WI38 (cell line): ENCODE data around the gene NEIL3.

Experiments
- H3K4me3 ChIP-seq: 2 replicates; pipeline ENCODE4 v1.5.1; 2011; ENCODE audit warnings: low read depth, mild to moderate bottlenecking, control low read depth, low read length
- CTCF ChIP-seq: IDR thresholded peaks from 2 replicates; pipeline ENCODE4 v1.5.1; 2012; ENCODE audit warnings: low read depth, mild to moderate bottlenecking, control low read depth, low read length

The NEIL3 gene

GRCh38 chr4:177400030-177400429 is 90.4 kb downstream of the NEIL3 start:
- TF ChIP-seq CTCF = no peak
- no peak overlapping the region for H3K4me3 ChIP-seq

DNA sequence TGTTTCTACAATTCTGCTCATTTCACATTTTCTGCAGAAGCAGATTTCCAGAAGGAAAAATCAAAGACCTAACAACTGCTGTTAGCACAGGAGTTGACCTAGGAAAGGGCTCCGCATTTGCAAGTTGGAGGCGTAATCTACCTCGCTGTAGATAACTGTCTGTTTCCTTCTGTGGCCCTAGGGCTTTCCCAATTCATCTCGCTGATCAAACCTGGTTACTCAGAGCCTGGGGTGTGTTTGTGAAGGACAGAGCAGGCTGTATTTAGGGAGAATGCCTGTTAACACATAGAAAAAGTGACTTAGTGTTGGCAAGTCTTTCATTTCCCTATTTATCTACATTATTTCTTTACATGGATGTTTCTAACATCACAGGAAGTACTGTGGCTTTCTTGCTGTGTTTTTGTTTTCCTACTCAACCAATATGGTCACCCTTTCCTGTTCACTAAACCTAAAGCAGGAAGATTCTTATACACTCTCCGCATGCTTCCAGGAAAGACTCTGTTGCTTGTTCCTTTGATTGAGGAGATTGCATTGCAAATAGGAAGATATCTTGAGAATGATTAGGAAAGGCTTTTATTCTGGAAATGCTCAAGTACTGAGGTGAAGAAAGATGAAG is 92.1 kb downstream of the NEIL3 start:
- TF ChIP-seq CTCF = no peak
- no peak overlapping the region for H3K4me3 ChIP-seq

GRCh38 chr4:177403746-177404145 is 94.1 kb downstream of the NEIL3 start:
- H3K4me3 ChIP-seq = no peak overlapping the region
- no peak for TF ChIP-seq CTCF

GRCh38 chr4:177404342-177404741 is 94.7 kb downstream of the NEIL3 start:
- TF ChIP-seq CTCF = no peak
- H3K4me3 ChIP-seq = no peak overlapping the region

- H3K4me3 ChIP-seq = no peak overlapping the region
- TF ChIP-seq CTCF = no peak
These were observed 95.3 kb downstream of the NEIL3 start for GRCh38 chr4:177404986-177405385.

DNA sequence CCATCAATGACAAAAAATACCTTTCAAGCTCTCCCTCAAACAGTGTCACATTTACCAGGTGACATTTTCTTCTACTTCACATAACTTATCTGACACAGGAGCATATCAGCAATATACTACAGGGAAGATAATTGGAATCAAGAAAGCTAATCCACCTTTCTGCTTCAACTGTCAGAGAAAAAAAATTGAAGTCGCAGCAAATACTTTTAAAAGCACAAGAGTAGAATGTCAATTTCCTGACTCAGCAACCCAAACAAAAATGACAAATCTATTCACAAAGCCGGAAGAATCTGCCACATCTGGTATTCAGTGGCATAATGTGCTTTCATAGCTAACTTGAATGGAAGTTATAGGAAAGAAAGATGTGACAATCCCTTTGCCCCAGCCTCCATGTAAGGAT is 95.8 kb downstream of the NEIL3 start:
- TF ChIP-seq CTCF = no peak

GRCh38 chr4:177408023-177408422 is 98.3 kb downstream of the NEIL3 start:
- TF ChIP-seq CTCF = no peak
- no peak overlapping the region for H3K4me3 ChIP-seq

More for the DNA sequence above, 95.8 kb downstream of the NEIL3 start:
- H3K4me3 ChIP-seq = no peak overlapping the region
